ENCODE results near the gene ARL14EPL.

- TF ChIP-seq, protein P1, sequence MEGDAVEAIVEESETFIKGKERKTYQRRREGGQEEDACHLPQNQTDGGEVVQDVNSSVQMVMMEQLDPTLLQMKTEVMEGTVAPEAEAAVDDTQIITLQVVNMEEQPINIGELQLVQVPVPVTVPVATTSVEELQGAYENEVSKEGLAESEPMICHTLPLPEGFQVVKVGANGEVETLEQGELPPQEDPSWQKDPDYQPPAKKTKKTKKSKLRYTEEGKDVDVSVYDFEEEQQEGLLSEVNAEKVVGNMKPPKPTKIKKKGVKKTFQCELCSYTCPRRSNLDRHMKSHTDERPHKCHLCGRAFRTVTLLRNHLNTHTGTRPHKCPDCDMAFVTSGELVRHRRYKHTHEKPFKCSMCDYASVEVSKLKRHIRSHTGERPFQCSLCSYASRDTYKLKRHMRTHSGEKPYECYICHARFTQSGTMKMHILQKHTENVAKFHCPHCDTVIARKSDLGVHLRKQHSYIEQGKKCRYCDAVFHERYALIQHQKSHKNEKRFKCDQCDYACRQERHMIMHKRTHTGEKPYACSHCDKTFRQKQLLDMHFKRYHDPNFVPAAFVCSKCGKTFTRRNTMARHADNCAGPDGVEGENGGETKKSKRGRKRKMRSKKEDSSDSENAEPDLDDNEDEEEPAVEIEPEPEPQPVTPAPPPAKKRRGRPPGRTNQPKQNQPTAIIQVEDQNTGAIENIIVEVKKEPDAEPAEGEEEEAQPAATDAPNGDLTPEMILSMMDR (IDR thresholded peaks at IDR 0.05): peak in 2 of 4 experiments; percentile 18 to 23
- no peak for TF ChIP-seq POLR2A (IDR thresholded peaks at IDR 0.05)
Measured at GRCh38 chr5:116032094-116032517, at the start of gene ARL14EPL.

Data from gastroesophageal sphincter (tissue), 3 donors.